Measurements from ENCODE around the gene MEA1.
"Not testable (repeated sequence)": the region's sequence is repeated elsewhere in the genome, so short reads cannot be mapped to it uniquely, and the experiment has no call there.

Gene MEA1

GRCh38 chr6:43013843-43014433, at the start of gene MEA1, which contains the start of gene KLHDC3:
Gene MEA1, minus strand, starts transcription at chr6:43013946. Its CDS starts 133 bp downstream, at chr6:43013813.
Gene KLHDC3, plus strand, starts transcription at chr6:43014249. Its CDS starts 2,944 bp downstream, at chr6:43017193.
- DNase-seq (ENCODE audit: low read depth) = peak; percentile 99

GRCh38 chr6:43062818-43063217, 49.1 kb upstream of the MEA1 start:
- no peak for DNase-seq (ENCODE audit: low read depth)

DNA sequence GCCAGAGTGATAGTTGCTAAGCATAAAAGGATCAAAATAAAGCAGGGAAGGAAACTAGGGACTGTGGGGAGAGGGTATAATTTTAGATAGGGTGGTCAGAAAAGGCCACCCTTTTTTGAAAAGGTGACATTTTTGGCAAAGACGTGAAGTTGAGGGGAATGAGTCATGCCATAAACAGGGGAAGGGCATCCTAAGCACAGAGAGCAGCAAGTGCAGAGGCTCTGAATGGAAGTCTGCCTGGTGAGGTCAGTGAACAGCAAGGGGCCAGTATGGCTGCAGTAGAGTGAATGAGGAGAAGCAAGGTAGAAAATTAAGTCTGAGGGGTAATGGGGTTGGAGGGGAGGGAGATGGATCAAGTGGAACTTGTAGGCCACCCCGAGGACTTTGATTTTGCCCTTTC, 48.1 kb upstream of the MEA1 start:
- DNase-seq (ENCODE audit: low read depth) = no peak

GRCh38 chr6:43060755-43061633, 47.2 kb upstream of the MEA1 start:
- DNase-seq (ENCODE audit: low read depth) = no peak

DNA sequence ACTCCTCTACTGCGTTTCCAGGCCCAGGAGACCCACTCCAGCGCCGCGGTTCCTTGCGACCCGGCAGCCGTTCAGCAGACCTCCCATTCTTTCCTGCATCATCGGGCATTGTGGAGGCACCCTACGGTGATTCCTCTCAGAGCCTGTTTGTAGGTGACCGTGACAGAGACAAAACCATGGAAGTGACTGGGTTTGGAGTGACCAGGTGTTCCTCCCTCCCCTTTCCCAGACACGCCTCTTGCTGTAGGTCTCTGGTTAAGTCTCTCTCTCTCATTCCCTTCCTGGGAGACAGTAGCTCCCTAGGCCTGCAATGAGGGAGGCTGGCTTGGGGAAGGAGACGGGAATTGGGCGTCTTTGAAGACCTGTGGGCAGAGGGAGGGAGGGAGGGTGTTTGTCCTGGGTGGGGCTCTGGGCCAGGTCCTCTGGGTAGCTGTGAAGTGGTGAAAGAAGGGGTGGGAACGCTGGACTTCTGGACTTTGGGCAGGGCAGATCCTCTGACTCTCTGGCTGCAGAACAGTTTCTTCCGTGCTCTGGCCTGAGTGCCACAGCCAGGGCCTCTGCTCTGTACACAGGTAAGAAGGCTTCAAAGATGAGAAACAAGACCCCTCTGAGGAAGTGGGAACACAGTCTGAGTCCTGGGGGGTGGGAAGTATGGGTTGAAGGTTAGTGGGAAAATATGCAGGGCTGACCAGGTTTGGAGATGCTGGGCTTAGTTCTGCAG, 46.4 kb upstream of the MEA1 start:
- DNase-seq (ENCODE audit: low read depth) = no peak

GRCh38 chr6:43059168-43060033, 45.7 kb upstream of the MEA1 start, which contains the start of the genes KLC4 and MRPL2:
Gene KLC4, plus strand, starts transcription at chr6:43059631. Its CDS starts 1,705 bp downstream, at chr6:43061336.
Gene MRPL2, minus strand, starts transcription at chr6:43059434. Its CDS starts 53 bp downstream, at chr6:43059381.
- peak; percentile 92 for DNase-seq (ENCODE audit: low read depth)

DNA sequence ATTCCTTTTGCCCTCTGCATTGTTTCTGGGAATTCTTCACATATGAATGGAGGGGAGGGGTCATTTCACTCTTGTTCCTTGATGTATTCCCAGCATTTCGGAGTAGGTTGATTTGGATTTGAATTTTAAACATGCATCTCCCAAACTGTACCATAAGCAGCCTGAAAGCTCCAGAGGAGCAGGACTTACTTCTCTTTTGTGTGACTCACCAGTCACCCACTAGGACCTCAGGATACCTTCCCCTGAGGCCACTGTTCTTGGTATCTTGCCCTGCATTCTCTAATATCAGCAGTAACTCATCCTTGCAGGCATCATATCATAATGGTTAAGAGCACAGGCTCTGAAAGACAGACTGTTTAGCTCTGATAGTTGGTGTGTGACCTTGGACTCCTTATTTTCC, 44.8 kb upstream of the MEA1 start:
- DNase-seq (ENCODE audit: low read depth) = no peak

DNA sequence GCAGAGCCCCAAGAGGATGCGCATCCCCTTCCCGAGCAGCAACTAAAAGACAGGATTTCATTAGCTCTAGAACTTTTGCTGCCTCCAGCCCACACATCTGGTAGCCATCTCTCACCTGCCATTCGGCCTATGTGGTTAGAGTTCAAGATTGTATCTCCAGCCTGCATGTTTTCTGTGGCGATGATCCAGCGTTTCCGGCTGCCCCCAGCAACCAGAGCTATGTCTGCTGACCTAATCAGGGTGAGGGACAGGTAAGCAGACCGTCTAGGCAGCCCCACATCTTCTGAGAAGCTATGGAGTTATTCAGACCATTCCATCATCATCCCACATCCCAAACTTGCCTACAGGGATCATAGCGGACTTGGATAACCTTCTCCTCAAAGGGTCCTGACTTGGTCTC, 42.2 kb upstream of the MEA1 start:
- DNase-seq (ENCODE audit: low read depth) = no peak

DNA sequence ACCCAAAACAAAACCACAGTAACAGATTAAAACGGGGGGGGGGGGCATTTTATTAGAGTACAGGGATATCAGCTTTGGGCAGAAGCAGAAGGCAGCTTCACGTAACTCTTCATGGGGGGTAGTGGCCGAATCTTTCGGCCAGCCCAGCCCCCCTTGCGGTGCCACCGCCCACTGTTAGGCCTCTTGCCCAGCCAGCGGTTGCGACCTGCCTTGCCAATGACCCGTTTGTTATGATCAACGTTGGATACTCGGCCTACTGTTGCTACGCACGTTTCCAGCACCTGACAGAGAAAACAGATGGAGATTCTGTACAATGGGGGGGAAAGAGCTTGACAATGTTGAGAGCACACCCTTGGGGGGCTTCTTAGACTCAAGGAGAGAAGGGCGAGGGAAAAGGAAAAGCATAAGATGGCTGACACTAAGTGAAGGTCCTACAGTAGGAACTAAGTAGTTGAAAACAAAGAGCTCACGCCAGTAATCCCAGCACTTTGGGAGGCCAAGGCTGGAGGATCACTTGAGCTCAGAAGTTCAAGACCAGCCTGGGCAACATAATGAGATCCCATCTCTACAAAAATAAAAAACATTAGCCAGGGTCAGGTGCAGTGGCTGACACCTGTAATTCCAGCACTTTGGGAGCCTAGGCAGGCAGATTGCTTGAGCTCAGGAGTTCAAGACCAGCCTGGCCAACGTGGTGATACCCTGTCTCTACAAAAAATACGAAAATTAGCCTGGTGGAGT, 40.6 kb upstream of the MEA1 start:
- no peak for DNase-seq (ENCODE audit: low read depth)

DNA sequence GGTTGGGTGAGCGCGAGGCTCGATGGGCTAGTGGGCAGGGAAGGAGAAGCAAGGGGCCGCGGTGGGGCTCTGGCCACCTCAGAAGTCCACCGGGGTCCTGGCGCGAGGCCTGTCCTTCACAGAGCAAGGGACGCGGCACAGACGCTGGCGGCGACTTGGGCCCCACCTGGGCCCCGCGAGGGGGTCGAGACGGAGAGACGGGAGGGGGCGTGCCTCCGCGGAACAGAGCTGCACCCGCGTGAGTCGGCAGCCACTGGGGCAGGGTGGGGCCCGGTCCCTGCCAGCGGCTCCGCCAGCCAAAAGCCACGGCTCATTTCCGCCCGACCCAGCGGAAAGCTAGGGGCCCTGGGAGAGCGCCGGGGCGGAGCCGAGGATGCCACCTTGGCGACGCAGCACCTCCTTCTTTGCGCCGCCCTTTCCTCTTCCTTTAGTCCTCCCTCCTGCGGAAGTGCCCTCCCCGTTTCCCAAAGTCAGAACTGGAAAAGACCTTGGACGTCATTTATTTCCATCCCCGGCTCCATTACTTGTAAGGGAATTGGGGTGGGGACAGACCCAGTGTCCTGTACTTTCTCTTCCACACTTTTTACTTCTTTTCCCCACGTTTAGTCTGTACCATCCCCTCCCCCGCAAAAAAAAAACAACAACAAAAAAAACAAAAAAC, 39.9 kb upstream of the MEA1 start, which contains the start of gene CUL7:
Gene CUL7, minus strand, starts transcription at position 307 of the 661 bp plus-strand sequence. CDS start 1,063 bp downstream, outside the sequence.
- DNase-seq (ENCODE audit: low read depth) = peak; percentile 83

DNA sequence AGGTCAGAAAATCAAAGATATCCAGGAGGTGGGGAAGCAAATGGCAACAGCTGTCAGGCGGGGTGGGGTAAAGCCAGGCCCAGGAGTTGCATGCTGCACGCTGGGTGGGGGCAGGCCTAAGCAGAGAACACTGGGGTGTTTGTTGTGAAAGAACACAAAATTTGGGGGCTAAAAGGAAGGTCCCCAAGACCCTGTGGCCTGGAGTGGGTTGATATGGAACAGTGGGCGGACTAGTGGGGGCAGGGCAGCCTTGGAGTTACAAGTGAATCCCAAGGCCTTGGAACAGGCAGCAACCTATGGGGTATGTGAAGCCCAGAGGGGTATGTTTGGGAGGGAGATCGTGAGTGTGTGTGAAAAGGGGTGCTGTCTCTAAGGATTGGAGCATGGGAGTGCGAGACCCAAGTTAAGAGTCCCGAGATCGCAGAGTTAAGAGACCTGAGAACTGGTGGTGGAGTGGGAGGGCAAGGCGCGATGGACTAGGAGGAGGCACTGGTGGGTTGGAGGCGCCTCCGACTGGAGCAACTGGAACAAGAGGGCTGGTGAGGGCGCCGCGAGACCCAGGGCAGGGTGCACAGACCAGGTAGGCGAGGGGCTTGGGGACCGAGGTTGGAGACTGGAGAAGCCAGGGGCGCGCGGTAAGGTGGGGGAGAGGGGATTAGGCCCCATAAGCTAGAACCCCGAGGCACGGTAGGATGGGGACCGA, 39.2 kb upstream of the MEA1 start:
- DNase-seq (ENCODE audit: low read depth) = no peak

DNA sequence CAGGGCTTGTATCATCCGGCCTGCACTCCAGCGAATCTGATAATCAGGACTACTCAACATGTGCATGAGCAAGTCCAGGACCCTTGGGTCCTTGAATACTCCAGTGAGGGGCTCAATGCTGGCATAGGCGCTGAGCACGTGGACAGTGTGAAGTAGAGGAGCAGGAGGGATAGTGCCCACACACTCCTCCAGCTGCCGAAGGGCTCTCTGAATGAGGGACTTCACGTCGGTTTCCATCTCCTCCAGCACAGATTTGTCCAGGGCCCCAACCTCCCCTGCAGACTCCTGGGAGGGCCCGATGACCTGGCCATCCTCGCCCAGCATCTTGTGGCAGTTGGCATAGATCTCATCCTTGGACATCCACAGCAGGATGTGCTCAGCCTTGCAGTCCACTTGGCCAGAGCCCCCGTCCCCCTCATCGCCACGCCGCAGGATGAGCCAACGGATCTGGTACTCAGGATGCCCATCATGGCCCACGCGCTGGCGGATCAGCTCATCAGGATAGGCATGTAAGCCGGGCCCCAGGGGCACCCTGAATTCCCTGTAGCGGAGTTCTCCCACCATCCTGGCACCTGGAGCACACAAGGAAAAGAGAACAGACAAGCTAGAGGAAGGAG, 38.6 kb upstream of the MEA1 start:
- DNase-seq (ENCODE audit: low read depth) = no peak

GRCh38 chr6:43050981-43051380, 37.2 kb upstream of the MEA1 start:
- DNase-seq (ENCODE audit: low read depth) = no peak

DNA sequence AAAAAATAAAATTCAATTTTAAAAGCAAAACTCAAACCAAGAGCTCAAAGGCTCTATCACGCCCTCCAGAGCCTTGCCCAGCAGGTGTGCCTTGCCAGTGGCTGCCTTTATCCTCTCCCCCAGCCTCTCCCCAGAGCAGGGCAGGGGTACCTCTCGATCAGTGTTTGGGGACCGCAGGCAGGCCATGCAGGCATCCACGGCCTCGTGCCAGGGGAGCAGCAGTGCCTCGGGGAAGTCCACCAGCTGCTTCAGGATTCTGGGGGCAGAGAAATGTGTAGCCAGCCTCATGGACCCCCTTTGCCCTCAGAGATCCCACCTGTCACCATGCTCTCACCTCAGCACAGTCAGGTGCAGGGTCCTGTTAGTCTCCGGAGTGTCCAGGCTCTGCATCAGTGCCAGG, 34.3 kb upstream of the MEA1 start:
- no peak for DNase-seq (ENCODE audit: low read depth)

- DNase-seq (ENCODE audit: low read depth) = no peak
Observed at GRCh38 chr6:43045371-43045930, 31.7 kb upstream of the MEA1 start.

- no peak for DNase-seq (ENCODE audit: low read depth)
Observed at GRCh38 chr6:43043310-43043709, 29.6 kb upstream of the MEA1 start.

DNA sequence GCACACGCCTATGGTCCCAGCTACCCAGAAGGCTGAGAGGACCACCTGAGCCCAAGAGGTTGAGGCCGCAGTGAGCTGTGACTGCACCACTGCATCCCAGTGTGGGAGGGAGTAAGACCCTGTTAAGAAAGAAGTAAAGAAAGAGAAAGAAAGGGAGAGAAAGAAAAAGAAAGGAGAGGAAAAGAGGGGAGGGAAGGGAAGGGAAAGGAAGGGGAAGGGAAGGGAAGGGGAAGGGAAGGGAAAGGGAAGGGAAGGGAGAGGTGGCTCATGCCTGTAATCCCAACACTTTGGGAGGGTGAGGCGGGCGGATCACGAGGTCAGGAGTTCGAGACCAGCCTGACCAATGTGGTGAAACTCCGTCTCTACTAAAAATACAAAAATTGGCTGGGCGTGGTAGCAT, 27.7 kb upstream of the MEA1 start:
- DNase-seq (ENCODE audit: low read depth) = not testable (repeated sequence)

DNA sequence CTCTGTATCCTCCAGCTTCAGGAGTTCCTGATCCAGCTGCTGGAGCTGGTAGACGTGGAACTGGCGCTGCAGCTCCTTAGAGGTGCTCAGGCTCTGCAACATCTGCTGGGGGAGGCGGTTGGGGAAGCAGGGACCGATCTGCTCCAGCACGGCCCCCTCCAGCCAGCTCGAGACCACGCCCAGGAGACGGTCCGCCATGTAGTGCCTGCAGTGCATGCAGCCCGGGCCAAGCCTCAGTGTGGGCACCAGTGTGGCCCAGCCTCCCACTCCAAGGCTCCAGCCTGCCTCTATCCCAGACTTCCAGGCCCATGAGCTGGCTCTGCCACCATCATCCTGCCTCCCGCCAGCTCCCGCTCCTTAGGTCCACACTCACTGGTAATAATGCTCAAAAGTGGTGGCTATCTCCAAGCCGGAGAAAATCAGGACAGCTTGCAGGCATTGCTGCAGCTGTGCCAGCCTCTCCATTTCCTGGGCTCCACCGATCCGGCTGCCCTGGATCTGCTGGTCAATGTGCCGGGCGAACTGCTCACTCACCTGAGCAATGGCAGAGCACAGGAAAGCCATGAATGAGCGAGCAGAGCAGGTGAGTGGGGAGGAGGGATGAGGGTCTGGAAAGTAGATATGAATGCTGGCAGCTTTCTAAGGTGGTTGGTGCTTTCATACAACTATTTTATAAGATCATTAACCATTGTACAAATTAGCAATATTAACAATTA, 27.0 kb upstream of the MEA1 start:
- no peak for DNase-seq (ENCODE audit: low read depth)

Measured in GM04503 (cell line).